ENCODE data around the gene LGR4.
"Not testable (repeated sequence)": the region's sequence is repeated elsewhere in the genome, so short reads cannot be mapped to it uniquely, and the experiment has no call there.

The LGR4 gene

GRCh38 chr11:27331981-27332380 lies 140.6 kb downstream of the LGR4 start:
- no peak for DNase-seq

- DNase-seq = no peak
These were observed 141.8 kb downstream of the LGR4 start for GRCh38 chr11:27330633-27331270.

DNA sequence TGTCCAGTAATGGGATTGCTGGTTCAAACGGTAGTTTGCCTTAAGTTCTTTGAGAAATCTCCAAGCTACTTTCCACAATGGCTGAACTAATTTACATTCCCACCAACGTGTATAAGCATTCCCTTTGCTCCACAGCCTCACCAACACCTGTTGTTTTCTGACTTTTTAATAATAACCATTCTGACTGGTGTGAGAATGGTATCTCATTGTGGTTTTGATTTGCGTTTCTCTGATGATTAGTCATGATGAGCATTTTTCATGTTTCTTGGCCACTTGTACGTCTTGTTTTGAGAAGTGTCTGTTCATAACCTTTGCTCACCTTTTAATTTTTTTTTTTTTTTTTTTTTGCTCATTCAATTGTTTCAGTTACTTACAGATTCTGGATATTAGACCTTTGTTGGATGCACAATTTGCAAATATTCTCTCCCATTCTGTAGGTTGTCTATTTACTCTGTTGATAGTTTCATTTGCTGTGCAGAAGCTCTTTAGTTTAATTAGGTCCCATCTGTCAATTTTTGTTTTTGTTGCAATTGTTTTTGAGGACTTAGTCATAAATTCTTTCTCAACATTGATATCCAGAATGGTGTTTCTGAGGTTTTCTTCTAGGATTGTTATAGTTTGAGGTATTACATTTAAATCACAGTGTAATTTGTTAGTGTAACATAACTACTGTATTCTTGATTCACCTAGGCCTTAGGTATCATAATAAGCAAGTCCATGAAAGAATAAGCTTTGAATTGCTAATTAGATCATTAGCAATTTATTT lies 142.5 kb downstream of the LGR4 start:
- DNase-seq = no peak

GRCh38 chr11:27328614-27329013 lies 144.0 kb downstream of the LGR4 start:
- DNase-seq = no peak

- not testable (repeated sequence) for DNase-seq
These were observed 145.5 kb downstream of the LGR4 start for GRCh38 chr11:27327064-27327463.

GRCh38 chr11:27322196-27322595 lies 150.4 kb downstream of the LGR4 start:
- not testable (repeated sequence) for DNase-seq

DNA sequence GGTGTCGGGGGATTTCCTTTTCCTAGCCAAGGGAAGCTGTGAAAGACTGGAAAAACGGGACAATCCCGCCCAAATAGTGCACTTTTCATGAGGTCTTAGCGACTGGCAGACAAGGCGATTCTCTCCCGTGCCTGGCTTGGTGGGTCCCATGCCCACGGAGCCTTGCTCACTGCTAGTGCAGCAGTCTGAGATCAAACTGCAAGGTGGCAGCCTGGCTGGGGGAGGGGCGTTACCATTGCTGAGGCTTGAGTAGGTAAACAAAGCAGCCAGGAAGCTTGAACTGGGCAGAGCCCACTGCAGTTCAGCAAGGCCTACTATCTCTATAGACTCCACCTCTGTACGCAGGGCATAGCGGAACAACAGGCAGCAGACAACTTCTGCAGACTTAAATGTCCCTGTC lies 151.2 kb downstream of the LGR4 start:
- DNase-seq = not testable (repeated sequence)

- no peak for DNase-seq
These were observed 153.5 kb downstream of the LGR4 start for GRCh38 chr11:27319072-27319471.

GRCh38 chr11:27317751-27318150 lies 154.8 kb downstream of the LGR4 start:
- no peak for DNase-seq
